CD4-positive, alpha-beta T cell treated with Interleukin-10 for 1 hour (primary cell): ENCODE results near the gene URB1.
"Not testable (repeated sequence)": the region's sequence is repeated elsewhere in the genome, so short reads cannot be mapped to it uniquely, and the experiment has no call there.

Experiments
- DNase-seq: peaks from one replicate; pipeline ENCODE4 v3.0.0-alpha.2; 2020

The URB1 gene

GRCh38 chr21:32315511-32316281 is 77.1 kb downstream of the URB1 start:
- no peak for DNase-seq

GRCh38 chr21:32314806-32315205 is 78.0 kb downstream of the URB1 start:
- DNase-seq: no peak

- no peak for DNase-seq
Measured at GRCh38 chr21:32312976-32313375, 79.8 kb downstream of the URB1 start.

GRCh38 chr21:32312326-32312725 is 80.5 kb downstream of the URB1 start:
- no peak for DNase-seq

- no peak for DNase-seq
Measured at GRCh38 chr21:32311621-32312020, 81.2 kb downstream of the URB1 start.

GRCh38 chr21:32310976-32311375 is 81.8 kb downstream of the URB1 start:
- DNase-seq: not testable (repeated sequence)

- DNase-seq: no peak
Measured at GRCh38 chr21:32309906-32310460, 82.8 kb downstream of the URB1 start.

GRCh38 chr21:32308696-32309095 is 84.1 kb downstream of the URB1 start:
- no peak for DNase-seq

- no peak for DNase-seq
Measured at GRCh38 chr21:32307706-32308105, 85.1 kb downstream of the URB1 start.

GRCh38 chr21:32306021-32306780 is 86.6 kb downstream of the URB1 start:
- DNase-seq: no peak

- DNase-seq: no peak
Measured at GRCh38 chr21:32304998-32305397, 87.8 kb downstream of the URB1 start.

GRCh38 chr21:32303385-32303784 is 89.4 kb downstream of the URB1 start:
- DNase-seq: no peak

- DNase-seq: no peak
Measured at GRCh38 chr21:32302560-32302959, 90.3 kb downstream of the URB1 start.

GRCh38 chr21:32301596-32301995 is 91.2 kb downstream of the URB1 start:
- no peak for DNase-seq

GRCh38 chr21:32300117-32300681 is 92.6 kb downstream of the URB1 start:
- no peak for DNase-seq

- DNase-seq: no peak
Measured at GRCh38 chr21:32299695-32300094, 93.1 kb downstream of the URB1 start.

- DNase-seq: no peak
Measured at GRCh38 chr21:32298658-32299081, 94.1 kb downstream of the URB1 start, which contains the start of gene MRAP. Gene MRAP, plus strand, starts transcription at chr21:32298855. Its CDS starts 117 bp downstream, at chr21:32298972.

GRCh38 chr21:32298148-32298559 is 94.7 kb downstream of the URB1 start:
- DNase-seq: no peak

GRCh38 chr21:32297449-32297848 is 95.4 kb downstream of the URB1 start:
- DNase-seq: no peak

GRCh38 chr21:32285476-32285875 is 107.3 kb downstream of the URB1 start:
- DNase-seq: no peak

GRCh38 chr21:32282992-32283391 is 109.8 kb downstream of the URB1 start:
- DNase-seq: no peak

- DNase-seq: no peak
Measured at GRCh38 chr21:32281531-32281930, 111.3 kb downstream of the URB1 start.

GRCh38 chr21:32279377-32279680 is 113.5 kb downstream of the URB1 start:
- no peak for DNase-seq
